ENCODE results near the gene ZCCHC14.

ZCCHC14 gene

GRCh38 chr16:87361916-87362619, 130.8 kb downstream of the ZCCHC14 start:
- DNase-seq (ENCODE audit: low read depth), result no peak

DNA sequence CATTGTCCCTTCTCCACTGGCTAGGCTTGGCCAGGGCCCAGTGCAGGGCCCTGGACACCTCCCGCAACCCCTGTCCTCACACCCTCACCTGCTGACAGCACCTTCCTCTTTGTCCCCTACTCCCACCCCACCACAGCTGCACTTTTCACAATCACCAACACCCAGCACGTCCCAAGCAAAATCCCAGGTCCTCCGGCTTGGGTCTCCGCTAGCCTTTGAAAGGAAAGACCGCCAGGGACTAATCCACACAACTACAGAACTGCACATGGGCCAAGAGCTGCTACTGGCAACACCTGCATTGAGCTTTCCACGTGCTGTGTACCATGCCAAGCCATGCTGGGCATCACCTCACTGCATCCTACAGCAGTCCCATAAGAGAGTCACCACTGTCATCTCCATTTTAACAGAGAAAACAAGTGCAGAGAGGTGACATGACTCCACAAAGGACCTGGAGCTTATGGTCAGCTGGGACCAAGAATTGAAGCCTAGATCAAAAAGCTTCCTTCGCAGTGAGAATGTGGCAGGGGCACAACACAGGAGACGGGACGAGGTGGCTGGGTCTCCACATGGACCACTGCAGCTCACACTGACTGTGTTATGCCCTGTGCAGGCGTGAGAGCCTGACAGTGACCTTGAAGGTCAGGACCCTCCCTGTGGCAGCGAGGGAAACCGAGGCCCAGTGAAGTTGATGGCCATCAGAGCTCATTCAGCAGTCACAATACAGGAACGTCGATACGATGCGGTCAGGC, 131.8 kb downstream of the ZCCHC14 start:
- no peak for DNase-seq (ENCODE audit: low read depth)

- no peak for DNase-seq (ENCODE audit: low read depth)
Measured at GRCh38 chr16:87359121-87359520, 133.7 kb downstream of the ZCCHC14 start.

- DNase-seq (ENCODE audit: low read depth), result no peak
Measured at GRCh38 chr16:87358696-87359095, 134.1 kb downstream of the ZCCHC14 start.

GRCh38 chr16:87358250-87358649, 134.6 kb downstream of the ZCCHC14 start:
- DNase-seq (ENCODE audit: low read depth), result no peak

- no peak for DNase-seq (ENCODE audit: low read depth)
Measured at GRCh38 chr16:87356491-87356853, 136.4 kb downstream of the ZCCHC14 start.

Data from activated T-cell treated with anti-CD3 and anti-CD28 coated beads for 1 hour (primary cell).